H1 (cell line): Measurements from ENCODE around the gene RAPGEF5. TPM values are rescaled to one million over a fixed set of nuclear protein-coding genes. Genes with fewer than 3 reads are reported as not detected.

ENCODE experiments used
- CTCF ChIA-PET: fragments of 300-600 bp; sonication (Branson Sonifier 250); formaldehyde crosslinking; loops from one replicate; lab custom pipeline; 2021; ENCODE audit not compliant: partially characterized antibody; lab: Charles Lee
- POLR2A ChIA-PET: fragments of 300-600 bp; sonication (Branson Sonifier 250); formaldehyde crosslinking; loops from one replicate; lab custom pipeline; 2021; ENCODE audit warnings: inconsistent platforms; ENCODE audit not compliant: partially characterized antibody; lab: Charles Lee
- DNase-seq, 2 experiments: peaks; one replicate each; pipeline versions ENCODE4 v3.0.0 to v3.0.0-alpha.2; 2010 to 2022; ENCODE audit warnings: low spot score in 2 of 2, low read depth in 1 of 2, mixed read lengths in 1 of 2
- FAIRE-seq: peaks from 2 replicates; lab custom pipeline; 2011; peaks lifted over from hg19 to GRCh38; lab: Jason Lieb, UNC
- H2AFZ ChIP-seq: 2 replicates; pipeline ENCODE4 v1.8.1; 2012; ENCODE audit warnings: low read length, inconsistent platforms
- H2AK5ac ChIP-seq: 2 replicates; pipeline ENCODE4 v1.6.1; 2013; ENCODE audit warnings: low read depth, low read length
- H2BK120ac ChIP-seq: replicated peaks from 2 replicates; pipeline ENCODE3; 2013; ENCODE audit warnings: low read depth, low read length, inconsistent platforms
- H2BK12ac ChIP-seq: 2 replicates; pipeline ENCODE4 v1.6.1; 2013; ENCODE audit warnings: low read depth, low read length
- H2BK15ac ChIP-seq: 2 replicates; pipeline ENCODE4 v1.6.1; 2013; ENCODE audit warnings: low read length
- H2BK20ac ChIP-seq: 2 replicates; pipeline ENCODE4 v1.6.1; 2013; ENCODE audit warnings: low read length
- H2BK5ac ChIP-seq: 2 replicates; pipeline ENCODE4 v1.6.1; 2013; ENCODE audit warnings: low read depth, low read length
- H3K14ac ChIP-seq: 2 replicates; pipeline ENCODE4 v1.6.1; 2013; ENCODE audit warnings: inconsistent platforms; ENCODE audit not compliant: insufficient read length
- H3K18ac ChIP-seq: 2 replicates; pipeline ENCODE4 v1.6.1; 2013; ENCODE audit warnings: low read length; ENCODE audit errors: extremely low read depth
- H3K23ac ChIP-seq: 2 replicates; pipeline ENCODE4 v1.6.1; 2013; ENCODE audit warnings: inconsistent platforms; ENCODE audit not compliant: insufficient read length
- H3K23me2 ChIP-seq: 2 replicates; pipeline ENCODE4 v1.6.1; 2013; ENCODE audit warnings: low read depth, low read length
- H3K27ac ChIP-seq: 2 replicates; pipeline ENCODE4 v1.6.1; 2011; ENCODE audit warnings: low read depth, low read length, inconsistent platforms
- H3K27me3 ChIP-seq, 4 experiments: replicated peaks in 1 of 4; 1 replicate in 1 of 4; 2 replicates in 3 of 4; pipeline versions ENCODE4 v1.6.1 to v1.8.1; 2011 to 2013; ENCODE audit warnings: low read length in 3 of 4, mild to moderate bottlenecking in 3 of 4, inconsistent platforms in 2 of 4, mixed read lengths in 2 of 4, moderate library complexity in 1 of 4; ENCODE audit not compliant: control insufficient read depth in 3 of 4, insufficient read depth in 3 of 4; ENCODE audit errors: extremely low read depth in 1 of 4
- H3K36me3 ChIP-seq, 4 experiments: 2 replicates each; pipeline versions ENCODE4 v1.6.1 to v1.8.1; 2011 to 2013; ENCODE audit warnings: mild to moderate bottlenecking in 4 of 4, low read length in 3 of 4, moderate library complexity in 2 of 4, control low read depth in 1 of 4, inconsistent platforms in 1 of 4; ENCODE audit not compliant: insufficient read depth in 4 of 4, control insufficient read depth in 2 of 4
- H3K4ac ChIP-seq: replicated peaks from 2 replicates; pipeline ENCODE3; 2013; ENCODE audit warnings: low read length, low read depth, mixed read lengths, inconsistent platforms; ENCODE audit not compliant: insufficient read length
- H3K4me1 ChIP-seq, 4 experiments: replicated peaks in 1 of 4; 1 replicate in 1 of 4; 2 replicates in 3 of 4; pipeline versions ENCODE4 v1.6.1 to v1.8.1; 2011 to 2013; ENCODE audit warnings: low read length in 3 of 4, inconsistent platforms in 2 of 4, mixed read lengths in 1 of 4; ENCODE audit not compliant: insufficient read depth in 4 of 4, control insufficient read depth in 3 of 4
- H3K4me2 ChIP-seq, 2 experiments: 2 replicates each; pipeline versions ENCODE4 v1.6.1 to v1.8.1; 2011 to 2013; ENCODE audit warnings: low read depth in 2 of 2, low read length in 2 of 2, control low read depth in 1 of 2, inconsistent platforms in 1 of 2, mild to moderate bottlenecking in 1 of 2; ENCODE audit not compliant: insufficient read depth in 1 of 2
- H3K4me3 ChIP-seq, 4 experiments: fragments of 200-600, 300-600 bp in 1 of 4; sonication (generic), shearing (Covaris generic), sonication (Bioruptor Twin) in 1 of 4; 2 replicates each; pipeline versions ENCODE4 v1.5.1 to v1.8.1; 2011 to 2016; ENCODE audit warnings: low read length in 4 of 4, low read depth in 3 of 4, control low read depth in 2 of 4, inconsistent platforms in 2 of 4, mild to moderate bottlenecking in 2 of 4, mixed read lengths in 1 of 4, moderate library complexity in 1 of 4; ENCODE audit not compliant: insufficient read depth in 2 of 4; ENCODE audit errors: extremely low read depth in 1 of 4
- H3K56ac ChIP-seq: replicated peaks from 2 replicates; pipeline ENCODE3; 2013; ENCODE audit warnings: low read depth, mild to moderate bottlenecking, mixed read lengths, low read length, inconsistent platforms; ENCODE audit not compliant: insufficient read length
- H3K79me1 ChIP-seq: 2 replicates; pipeline ENCODE4 v1.6.1; 2013; ENCODE audit warnings: low read depth, low read length, control low read depth
- H3K79me2 ChIP-seq, 2 experiments: 2 replicates each; pipeline versions ENCODE4 v1.6.1 to v1.8.1; 2012 to 2013; ENCODE audit warnings: low read length in 2 of 2, mild to moderate bottlenecking in 2 of 2, inconsistent platforms in 1 of 2; ENCODE audit not compliant: insufficient read depth in 2 of 2, control insufficient read depth in 1 of 2
- H3K9ac ChIP-seq, 4 experiments: replicated peaks in 1 of 4; 1 replicate in 1 of 4; 2 replicates in 3 of 4; pipeline versions ENCODE4 v1.6.1 to v1.8.1; 2011 to 2013; ENCODE audit warnings: low read depth in 3 of 4, low read length in 3 of 4, control low read depth in 2 of 4, mild to moderate bottlenecking in 2 of 4, moderate library complexity in 2 of 4, inconsistent platforms in 1 of 4; ENCODE audit errors: extremely low read depth in 1 of 4
- H3K9me3 ChIP-seq, 2 experiments: 2 replicates each; pipeline versions ENCODE4 v1.6.1 to v1.8.1; 2012 to 2013; ENCODE audit warnings: mild to moderate bottlenecking in 2 of 2, moderate library complexity in 2 of 2, control low read depth in 1 of 2, inconsistent platforms in 1 of 2, low read depth in 1 of 2, low read length in 1 of 2, mixed read lengths in 1 of 2; ENCODE audit not compliant: insufficient read depth in 2 of 2
- H4K20me1 ChIP-seq, 2 experiments: replicated peaks in 1 of 2; 2 replicates each; pipeline versions ENCODE3 to v1.8.1; 2011 to 2013; ENCODE audit warnings: inconsistent platforms in 2 of 2, low read length in 2 of 2, mild to moderate bottlenecking in 1 of 2; ENCODE audit not compliant: insufficient read depth in 2 of 2, control insufficient read depth in 1 of 2
- H4K5ac ChIP-seq: 2 replicates; pipeline ENCODE4 v1.6.1; 2013; ENCODE audit warnings: low read length, low read depth, mixed read lengths, inconsistent platforms; ENCODE audit not compliant: insufficient read length
- H4K8ac ChIP-seq: 2 replicates; pipeline ENCODE4 v1.8.0; 2013; ENCODE audit warnings: mild to moderate bottlenecking, moderate library complexity, low read length, inconsistent platforms; ENCODE audit not compliant: insufficient read depth; ENCODE audit errors: extremely low read depth
- H4K91ac ChIP-seq: replicated peaks from 2 replicates; pipeline ENCODE3; 2013; ENCODE audit warnings: low read length, mixed read lengths, inconsistent platforms; ENCODE audit not compliant: insufficient read length
- ATF2 ChIP-seq: IDR thresholded peaks from 2 replicates; pipeline ENCODE4 v1.6.1; 2012; ENCODE audit warnings: low read length, inconsistent platforms
- BACH1 ChIP-seq: IDR thresholded peaks from 2 replicates; pipeline ENCODE4 v1.6.1; 2012; ENCODE audit warnings: low read length, improper control_type of control experiment
- CTBP2 ChIP-seq: IDR thresholded peaks from 2 replicates; pipeline ENCODE4 v1.7.0; 2011; ENCODE audit warnings: borderline replicate concordance, mild to moderate bottlenecking, moderate library complexity, mixed read lengths, low read length; ENCODE audit not compliant: insufficient read depth, insufficient read length
- EGR1 ChIP-seq: IDR thresholded peaks from 2 replicates; pipeline ENCODE4 v1.6.1; 2011; ENCODE audit warnings: low read depth, low read length, borderline replicate concordance
- EP300 ChIP-seq, 2 experiments: IDR thresholded peaks; 1 replicate in 1 of 2; 2 replicates in 1 of 2; pipeline ENCODE4 v1.6.1; 2011 to 2012; ENCODE audit warnings: low read depth in 2 of 2, low read length in 2 of 2, mild to moderate bottlenecking in 2 of 2, borderline replicate concordance in 1 of 2, inconsistent platforms in 1 of 2, moderate library complexity in 1 of 2
- KDM1A ChIP-seq: fragments of 200-600, 300-600 bp; sonication (generic); IDR thresholded peaks from 2 replicates; pipeline ENCODE4 v1.7.1; 2016; ENCODE audit warnings: mild to moderate bottlenecking, low read length, borderline replicate concordance
- RAD21 ChIP-seq, 2 experiments: IDR thresholded peaks in 1 of 2; conservative IDR thresholded peaks in 1 of 2; 2 replicates each; pipeline ENCODE4 v1.6.1; 2011; ENCODE audit warnings: low read depth in 2 of 2, low read length in 2 of 2, improper control_type of control experiment in 1 of 2, inconsistent platforms in 1 of 2, mild to moderate bottlenecking in 1 of 2, moderate library complexity in 1 of 2
- SP4 ChIP-seq: IDR thresholded peaks from 2 replicates; pipeline ENCODE4 v1.6.1; 2012; ENCODE audit warnings: low read length, inconsistent platforms
- YY1 ChIP-seq: IDR thresholded peaks from 2 replicates; pipeline ENCODE4 v1.6.1; 2011; ENCODE audit warnings: low read depth, mild to moderate bottlenecking, low read length
- WGBS, 2 experiments: shearing (Covaris generic) in 1 of 2; methylation state at CpG; one replicate each; pipeline versions ENCODE4 v1.1.6 to v1.1.7; 2013 to 2015; ENCODE audit warnings: low lambda C conversion rate in 2 of 2, mixed read lengths in 2 of 2, inconsistent platforms in 1 of 2, low coverage in 1 of 2, missing lambda C conversion rate in 1 of 2; ENCODE audit not compliant: insufficient replicate concordance in 2 of 2, insufficient coverage in 1 of 2, insufficient read length in 1 of 2; ENCODE audit errors: extremely low coverage in 1 of 2, missing lambda C conversion rate in 1 of 2; 5-methylcytosine and 5-hydroxymethylcytosine counted together
- polyA plus RNA-seq, 7 experiments: library from polyadenylated mRNA; depleted of rRNA in 3 of 7; stranded (reverse) in 5 of 7; unstranded in 2 of 7; fragments of >200 nt in 5 of 7; fragments of 200-250 nt in 2 of 7; gene quantifications; 1 replicate in 5 of 7; 2 replicates in 1 of 7; 4 replicates in 1 of 7; pipeline versions ENCODE4 v1.2.1 to v1.2.3, GENCODE V29; 2011 to 2013; ENCODE audit warnings: missing spikeins in 2 of 7, mixed read lengths in 2 of 7
- total RNA-seq: library from RNA; stranded (reverse); fragmentation: NEBNext Ultra II Directional; extraction: Animal tissue kit (Norgen Biotek cat#: 25700); gene quantifications from 2 replicates; pipeline ENCODE4 v1.2.1, GENCODE V29; 2021

Gene RAPGEF5
- total and polyA plus RNA-seq, 2 of the 8 experiments (the other 6 are each of a cell fraction or from before 2014, with no cell fraction given), result 4.4 to 22.9 TPM

GRCh38 chr7:22234227-22234626 lies 122.7 kb downstream of the RAPGEF5 start:
- Histone ChIP-seq H3K18ac (no peak overlapping the region), H4K5ac (no peak overlapping the region), H3K23me2 (no peaks in the 10 kb centered on the region), H4K20me1 (no peaks in the 10 kb centered on the region), H2BK5ac (no peak overlapping the region), H3K14ac (no peak overlapping the region), H3K4me2 (no peak overlapping the region), H4K91ac (no peak overlapping the region), H3K79me1 (no peaks in the 10 kb centered on the region), H3K9me3 (no peaks in the 10 kb centered on the region), H3K56ac (no peak overlapping the region), H2BK12ac (no peak overlapping the region), H3K23ac (no peak overlapping the region), H3K36me3 (no peaks in the 10 kb centered on the region), H3K27ac (no peak overlapping the region), H3K79me2 (no peaks in the 10 kb centered on the region), H3K4me1 (peaks cover 0 to 3% (median 0%) of the 10 kb centered on the region in 4 experiments; a peak in 3 of 7 replicates), H3K27me3 (no peaks in the 10 kb centered on the region), H2BK20ac (no peak overlapping the region), H2AK5ac (no peak overlapping the region), H2BK120ac (no peak overlapping the region), H3K9ac (no peak overlapping the region), H4K8ac (no peak overlapping the region), H3K4ac (no peak overlapping the region), H2BK15ac (no peak overlapping the region), H2AFZ (no peak overlapping the region), H3K4me3 (no peak overlapping the region)
- ChIA-PET POLR2A (no interaction called here), CTCF (interaction anchor here (0.9 kb wide), 1 partner anchor 126 kb away, joined by 3 read pairs; no protein-coding TSS in a partner anchor)
- no peak for DNase-seq
- 91% methylated on average over 3 of the region's 3 CpGs; no CpG with 5 or more reads in 1 of the 2 experiments for WGBS, 2 experiments
- FAIRE-seq, result peak; percentile 65
- no peak for TF ChIP-seq YY1
- TF ChIP-seq BACH1, result no peak
- no peak for TF ChIP-seq EGR1
- TF ChIP-seq CTBP2, result no peak
- no peak for TF ChIP-seq EP300 (IDR thresholded peaks at IDR 0.05; ENCODE audit: borderline replicate concordance in 1 of 2, low read depth in 2 of 2, low read length in 2 of 2)
- no peak for TF ChIP-seq ATF2
- no peak for TF ChIP-seq RAD21 (IDR thresholded peaks at IDR 0.05 in 1 of 2, conservative IDR thresholded peaks at IDR 0.05 in 1 of 2; ENCODE audit: low read depth in 2 of 2, low read length in 2 of 2)
- no peak for TF ChIP-seq KDM1A
- no peak for TF ChIP-seq SP4
